Endometrium (tissue), 2 donors: Measurements from ENCODE around the gene TRIM47.

Experiments
- FAIRE-seq: peaks from 2 replicates; lab custom pipeline; 2012; peaks lifted over from hg19 to GRCh38; lab: Jason Lieb, UNC
- donor health status: control.
- donor health status: control.

The TRIM47 gene

GRCh38 chr17:75828741-75829140, 49.6 kb downstream of the TRIM47 start:
- FAIRE-seq = no peak

- FAIRE-seq = no peak
These were observed 50.3 kb downstream of the TRIM47 start for GRCh38 chr17:75828076-75828400.

GRCh38 chr17:75827308-75828075, 50.9 kb downstream of the TRIM47 start:
- FAIRE-seq = no peak

- FAIRE-seq = no peak
These were observed 51.6 kb downstream of the TRIM47 start for GRCh38 chr17:75826561-75827307.

DNA sequence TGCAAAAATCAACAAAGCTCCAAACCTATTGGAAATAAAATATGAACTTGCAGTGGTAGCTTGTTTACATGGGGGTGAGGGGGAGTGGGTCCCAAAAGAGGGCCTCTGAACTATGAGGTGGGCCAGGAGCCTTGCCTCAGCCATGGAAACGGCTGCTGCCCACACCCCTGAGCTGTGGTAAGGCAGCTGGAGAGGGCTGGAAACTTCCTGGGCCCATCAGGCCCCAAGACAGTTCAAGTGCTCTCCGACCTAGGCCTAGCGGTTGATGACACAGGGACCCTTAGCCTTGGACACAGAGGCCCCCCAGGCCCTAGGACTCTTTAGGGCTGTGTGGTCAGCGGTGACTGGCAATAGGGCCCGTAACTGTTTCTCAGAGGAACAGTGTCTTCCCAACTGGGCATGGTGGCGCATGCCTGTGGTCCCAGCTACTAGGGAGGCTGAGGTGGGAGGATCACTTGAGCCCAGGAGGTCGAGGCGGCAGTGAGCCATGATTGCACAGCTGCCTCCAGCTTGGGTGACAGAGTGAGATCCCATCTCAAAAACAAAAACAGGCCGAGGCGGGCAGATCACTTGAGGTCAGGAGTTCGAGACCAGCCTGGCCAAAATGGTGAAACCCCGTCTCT, 52.5 kb downstream of the TRIM47 start:
- no peak for FAIRE-seq

DNA sequence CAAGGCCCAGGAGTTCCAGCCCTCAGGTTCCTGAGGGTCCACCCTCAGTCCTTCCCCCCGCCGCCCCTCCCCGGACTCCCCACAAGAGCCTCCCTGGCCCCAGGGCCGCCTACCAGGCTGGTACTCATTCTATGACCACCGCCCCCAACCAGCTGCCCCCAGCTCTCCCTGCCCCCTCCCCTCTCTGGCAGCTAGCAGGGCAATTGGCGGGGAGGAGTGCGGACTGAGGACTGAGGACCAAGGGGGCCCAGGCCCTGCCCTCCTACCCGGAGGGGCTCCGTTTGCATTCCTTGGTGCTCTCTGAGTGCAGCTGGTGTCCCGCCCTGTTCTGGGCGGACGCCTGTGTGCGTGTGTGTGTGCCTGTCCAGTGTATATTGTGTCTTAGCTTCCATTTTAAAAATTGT, 53.2 kb downstream of the TRIM47 start:
- no peak for FAIRE-seq

DNA sequence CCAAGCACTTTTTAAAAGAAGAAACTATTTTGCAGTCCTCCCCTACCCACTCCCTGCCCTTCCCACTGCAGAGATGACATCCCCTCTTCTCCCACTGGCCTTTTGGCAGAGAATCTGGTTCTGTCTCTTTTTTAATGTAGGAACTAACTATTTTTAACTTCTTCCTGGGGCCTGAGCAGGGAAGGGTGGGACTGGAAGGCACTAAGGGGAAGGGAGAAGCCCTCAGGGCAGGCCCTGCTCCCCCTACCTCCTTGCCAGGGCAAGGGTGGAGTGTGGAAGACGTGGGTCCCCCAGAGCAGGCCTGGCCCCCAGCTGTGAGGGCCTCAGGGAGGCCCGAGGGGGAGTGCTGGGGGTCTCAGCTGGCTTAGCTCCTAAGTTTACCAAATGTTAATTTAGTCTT, 53.7 kb downstream of the TRIM47 start:
- no peak for FAIRE-seq
